ENCODE results near the gene TPRA1.

The TPRA1 gene

GRCh38 chr3:127560051-127560787 lies 30.3 kb downstream of the TPRA1 start:
- DNase-seq (ENCODE audit: low read depth, low spot score): no peak

GRCh38 chr3:127556565-127556964 lies 34.0 kb downstream of the TPRA1 start:
- no peak for DNase-seq (ENCODE audit: low read depth, low spot score)

GRCh38 chr3:127555108-127555507 lies 35.4 kb downstream of the TPRA1 start:
- no peak for DNase-seq (ENCODE audit: low read depth, low spot score)

- DNase-seq (ENCODE audit: low read depth, low spot score): no peak
Observed at GRCh38 chr3:127552038-127552437, 38.5 kb downstream of the TPRA1 start.

GRCh38 chr3:127551178-127551577 lies 39.4 kb downstream of the TPRA1 start:
- no peak for DNase-seq (ENCODE audit: low read depth, low spot score)

GRCh38 chr3:127550468-127551157 lies 39.9 kb downstream of the TPRA1 start:
- DNase-seq (ENCODE audit: low read depth, low spot score): no peak

- no peak for DNase-seq (ENCODE audit: low read depth, low spot score)
Observed at GRCh38 chr3:127549826-127550467, 40.6 kb downstream of the TPRA1 start.

- peak; percentile 71 for DNase-seq (ENCODE audit: low read depth, low spot score)
Observed at GRCh38 chr3:127547761-127548605, 42.5 kb downstream of the TPRA1 start.

GRCh38 chr3:127546970-127547733 lies 43.4 kb downstream of the TPRA1 start:
- peak; percentile 53 for DNase-seq (ENCODE audit: low read depth, low spot score)

GRCh38 chr3:127546554-127546953 lies 44.0 kb downstream of the TPRA1 start:
- DNase-seq (ENCODE audit: low read depth, low spot score): no peak

- no peak for DNase-seq (ENCODE audit: low read depth, low spot score)
Observed at GRCh38 chr3:127545711-127546457, 44.6 kb downstream of the TPRA1 start.

GRCh38 chr3:127545216-127545615 lies 45.3 kb downstream of the TPRA1 start:
- no peak for DNase-seq (ENCODE audit: low read depth, low spot score)

GRCh38 chr3:127544803-127545201 lies 45.7 kb downstream of the TPRA1 start:
- DNase-seq (ENCODE audit: low read depth, low spot score): no peak

GRCh38 chr3:127544192-127544802 lies 46.2 kb downstream of the TPRA1 start:
- DNase-seq (ENCODE audit: low read depth, low spot score): peak; percentile 89

- no peak for DNase-seq (ENCODE audit: low read depth, low spot score)
Observed at GRCh38 chr3:127543441-127543840, 47.1 kb downstream of the TPRA1 start.

- no peak for DNase-seq (ENCODE audit: low read depth, low spot score)
Observed at GRCh38 chr3:127542441-127542952, 48.0 kb downstream of the TPRA1 start.

- DNase-seq (ENCODE audit: low read depth, low spot score): no peak
Observed at GRCh38 chr3:127541320-127541719, 49.2 kb downstream of the TPRA1 start.

- no peak for DNase-seq (ENCODE audit: low read depth, low spot score)
Observed at GRCh38 chr3:127539366-127540060, 51.0 kb downstream of the TPRA1 start.

- DNase-seq (ENCODE audit: low read depth, low spot score): no peak
Observed at GRCh38 chr3:127538569-127538968, 52.0 kb downstream of the TPRA1 start.
